ENCODE data around the gene NEMP2.

- TF ChIP-seq CTCF (conservative IDR thresholded peaks at IDR 0.05): no peak
- TF ChIP-seq EZH2 (IDR thresholded peaks at IDR 0.05; ENCODE audit: low read depth): no peak
Measured at GRCh38 chr2:190478572-190479195, 55.8 kb downstream of the NEMP2 start.
